ENCODE measurements around the gene SLC26A1. TPM values are rescaled to one million over a fixed set of nuclear protein-coding genes. Genes with fewer than 3 reads are reported as not detected.

SLC26A1 gene
- total RNA-seq, 1 experiment from 2014 or later = 0.09 TPM

DNA sequence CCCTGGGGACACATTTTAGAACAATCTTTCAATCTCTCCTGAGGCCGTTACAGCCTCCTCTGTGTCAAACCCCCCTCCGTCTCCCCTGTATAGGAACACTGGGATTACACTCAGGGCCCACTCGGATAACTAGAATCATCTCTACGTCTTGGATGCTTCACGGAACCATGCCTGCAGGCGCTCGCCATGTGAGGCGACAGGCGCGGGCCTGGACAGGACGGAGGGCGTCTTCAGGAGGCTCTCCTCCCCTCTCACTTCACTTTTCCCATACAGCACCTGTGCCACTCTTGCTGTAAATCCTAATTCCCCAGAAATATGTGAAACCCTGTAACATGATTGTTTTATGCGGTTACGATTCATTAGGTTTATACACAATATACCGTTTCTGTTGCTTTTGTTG lies 10.4 kb downstream of the SLC26A1 start:
- H4K8ac ChIP-seq (replicated peaks; ENCODE audit: insufficient read length, low read depth, low read length) = no peak overlapping the region
- peaks cover 48% of the 10 kb centered on the region for H3K27me3 Mint-ChIP-seq (ENCODE audit: low read depth)
- no peak overlapping the region for H3K4me2 ChIP-seq (ENCODE audit: insufficient read depth, insufficient read length, low read length)
- WGBS (ENCODE audit: extremely low coverage, insufficient read length, low lambda C conversion rate) = no CpG with 5 or more reads among the region's 15 CpGs
- no peak overlapping the region for H2BK120ac ChIP-seq (ENCODE audit: low read depth, low read length, poor library complexity, severe bottlenecking)
- H3K4me3 Mint-ChIP-seq = no peak overlapping the region
- no peak overlapping the region for H2AK5ac ChIP-seq (ENCODE audit: insufficient read length, low read length)
- no peak overlapping the region for H3K4ac ChIP-seq (ENCODE audit: low read depth, low read length)
- H3K79me2 ChIP-seq (ENCODE audit: insufficient read depth, low read length) = no peaks in the 10 kb centered on the region
- H2BK12ac ChIP-seq (ENCODE audit: insufficient read length, low read depth, low read length) = no peak overlapping the region
- H3K4me1 ChIP-seq (ENCODE audit: insufficient read depth, low read length) = peaks cover 3% of the 10 kb centered on the region; the same call in 1 of the 2 replicates
- H3K23ac ChIP-seq (ENCODE audit: insufficient read length, low read depth, low read length) = no peak overlapping the region
- H3K23me2 ChIP-seq (ENCODE audit: insufficient read length, low read depth, low read length, poor library complexity, severe bottlenecking) = peaks cover 3% of the 10 kb centered on the region
- H4K91ac ChIP-seq (ENCODE audit: insufficient read length, low read depth, low read length) = no peak overlapping the region
- no peak overlapping the region for H2BK15ac ChIP-seq (ENCODE audit: low read depth, low read length)
- H3K4me1 Mint-ChIP-seq = peaks cover 15 to 17% of the 10 kb centered on the region in 2 experiments
- no peak overlapping the region for H3K18ac ChIP-seq (ENCODE audit: insufficient read length, low read depth, low read length)
- no peaks in the 10 kb centered on the region for H4K20me1 ChIP-seq (ENCODE audit: control insufficient read depth, insufficient read depth, insufficient read length)
- H3K56ac ChIP-seq (ENCODE audit: insufficient read length, low read depth, low read length) = no peak overlapping the region
- no peak overlapping the region for H3K27ac Mint-ChIP-seq
- DNase-seq = no peak
- H2BK5ac ChIP-seq (ENCODE audit: insufficient read length, low read length) = no peak overlapping the region
- H2BK20ac ChIP-seq (ENCODE audit: low read depth, low read length, poor library complexity, severe bottlenecking) = no peak overlapping the region
- TF ChIP-seq, protein P1, sequence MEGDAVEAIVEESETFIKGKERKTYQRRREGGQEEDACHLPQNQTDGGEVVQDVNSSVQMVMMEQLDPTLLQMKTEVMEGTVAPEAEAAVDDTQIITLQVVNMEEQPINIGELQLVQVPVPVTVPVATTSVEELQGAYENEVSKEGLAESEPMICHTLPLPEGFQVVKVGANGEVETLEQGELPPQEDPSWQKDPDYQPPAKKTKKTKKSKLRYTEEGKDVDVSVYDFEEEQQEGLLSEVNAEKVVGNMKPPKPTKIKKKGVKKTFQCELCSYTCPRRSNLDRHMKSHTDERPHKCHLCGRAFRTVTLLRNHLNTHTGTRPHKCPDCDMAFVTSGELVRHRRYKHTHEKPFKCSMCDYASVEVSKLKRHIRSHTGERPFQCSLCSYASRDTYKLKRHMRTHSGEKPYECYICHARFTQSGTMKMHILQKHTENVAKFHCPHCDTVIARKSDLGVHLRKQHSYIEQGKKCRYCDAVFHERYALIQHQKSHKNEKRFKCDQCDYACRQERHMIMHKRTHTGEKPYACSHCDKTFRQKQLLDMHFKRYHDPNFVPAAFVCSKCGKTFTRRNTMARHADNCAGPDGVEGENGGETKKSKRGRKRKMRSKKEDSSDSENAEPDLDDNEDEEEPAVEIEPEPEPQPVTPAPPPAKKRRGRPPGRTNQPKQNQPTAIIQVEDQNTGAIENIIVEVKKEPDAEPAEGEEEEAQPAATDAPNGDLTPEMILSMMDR (conservative IDR thresholded peaks at IDR 0.05) = no peak
- no peak overlapping the region for H2AFZ ChIP-seq (ENCODE audit: low read length)
- no peak overlapping the region for H3K14ac ChIP-seq (ENCODE audit: insufficient read depth, low read length)
- H3K36me3 Mint-ChIP-seq (ENCODE audit: insufficient read depth in 1 of 3, low read depth in 3 of 3) = no peaks in the 10 kb centered on the region
- no peak overlapping the region for H3T11ph ChIP-seq (ENCODE audit: low read length)
- H3K9ac ChIP-seq (ENCODE audit: extremely low read depth, insufficient read length, low read length) = no peak overlapping the region
- H3K9me3 ChIP-seq (ENCODE audit: control insufficient read depth, low read depth, low read length) = no peaks in the 10 kb centered on the region
- no peaks in the 10 kb centered on the region for H3K79me1 ChIP-seq (ENCODE audit: insufficient read depth, low read depth, low read length, poor library complexity, severe bottlenecking)
- H4K5ac ChIP-seq (ENCODE audit: insufficient read length, low read depth, low read length) = no peak overlapping the region
- H3K9me3 Mint-ChIP-seq = peaks cover 0 to 4% of the 10 kb centered on the region in 2 experiments; a peak in 1 of 5 replicates
- H3K27me3 ChIP-seq (ENCODE audit: insufficient read depth, low read length) = no peaks in the 10 kb centered on the region; the same call in 1 of the 2 replicates
- no peak overlapping the region for H3K27ac ChIP-seq (ENCODE audit: insufficient read length, low read depth, low read length)

Measured in H9 (cell line).